ENCODE measurements around the gene SLC4A7.

Gene SLC4A7

DNA sequence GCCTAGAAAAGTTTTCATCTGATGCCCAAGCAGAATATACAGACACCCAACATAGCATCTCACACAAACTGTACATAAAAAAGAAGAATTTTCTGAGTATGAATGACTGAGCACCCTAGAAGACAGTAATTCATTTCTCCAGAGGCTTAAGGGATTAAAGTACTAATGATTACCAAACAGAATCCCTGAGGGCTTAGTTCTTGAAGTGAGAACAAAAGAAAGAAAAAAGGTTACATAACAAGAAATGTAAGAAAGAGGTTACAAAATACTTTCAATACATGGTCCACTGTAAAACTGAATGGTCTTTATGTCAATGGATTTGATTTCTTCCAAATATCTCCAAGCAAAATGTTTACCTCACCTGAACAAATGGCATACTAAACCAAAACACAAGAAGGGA is 105.9 kb downstream of the SLC4A7 start:
- Histone ChIP-seq H3K23ac (ENCODE audit: low read length) (no peak overlapping the region), H4K5ac (ENCODE audit: low read length) (no peak overlapping the region), H3K4ac (ENCODE audit: low read depth, low read length) (no peak overlapping the region), H3K36me3 (ENCODE audit: control insufficient read depth, insufficient read depth, low read length) (no peaks in the 10 kb centered on the region), H3K27me3 (ENCODE audit: insufficient read depth, low read length, poor library complexity) (no peaks in the 10 kb centered on the region), H3K79me1 (ENCODE audit: low read length) (no peaks in the 10 kb centered on the region), H3K27ac (ENCODE audit: low read depth, low read length) (no peak overlapping the region), H3K4me3 (ENCODE audit: low read length) (no peak overlapping the region), H3K4me1 (ENCODE audit: control insufficient read depth, low read depth, low read length) (no peaks in the 10 kb centered on the region), H2BK120ac (ENCODE audit: low read depth, low read length) (no peak overlapping the region), H3K4me2 (ENCODE audit: low read length) (no peak overlapping the region), H4K8ac (ENCODE audit: low read depth, low read length) (no peak overlapping the region), H2AK5ac (ENCODE audit: low read length) (no peak overlapping the region), H3K56ac (ENCODE audit: low read length) (no peak overlapping the region), H3K79me2 (ENCODE audit: control insufficient read depth, insufficient read depth, low read length) (no peaks in the 10 kb centered on the region), H2BK5ac (ENCODE audit: low read length) (no peak overlapping the region), H2BK15ac (replicated peaks; ENCODE audit: low read depth) (no peak overlapping the region), H3K18ac (ENCODE audit: low read length) (no peak overlapping the region), H3K9ac (ENCODE audit: low read length) (no peak overlapping the region)
- DNase-seq, result no peak

- H4K5ac ChIP-seq (ENCODE audit: low read length), result no peak overlapping the region
- H3K79me2 ChIP-seq (ENCODE audit: control insufficient read depth, insufficient read depth, low read length), result no peaks in the 10 kb centered on the region
- no peak overlapping the region for H2BK5ac ChIP-seq (ENCODE audit: low read length)
- no peak overlapping the region for H3K18ac ChIP-seq (ENCODE audit: low read length)
- H3K36me3 ChIP-seq (ENCODE audit: control insufficient read depth, insufficient read depth, low read length), result no peaks in the 10 kb centered on the region
- no peak overlapping the region for H3K56ac ChIP-seq (ENCODE audit: low read length)
- no peak overlapping the region for H3K9ac ChIP-seq (ENCODE audit: low read length)
- H2AK5ac ChIP-seq (ENCODE audit: low read length), result no peak overlapping the region
- H3K4me3 ChIP-seq (ENCODE audit: low read length), result no peak overlapping the region
- no peak overlapping the region for H2BK15ac ChIP-seq (replicated peaks; ENCODE audit: low read depth)
- no peak for DNase-seq
- no peak overlapping the region for H3K23ac ChIP-seq (ENCODE audit: low read length)
- H3K79me1 ChIP-seq (ENCODE audit: low read length), result no peaks in the 10 kb centered on the region
- H3K4me2 ChIP-seq (ENCODE audit: low read length), result no peak overlapping the region
- no CpG with 5 or more reads among the region's 6 CpGs for WGBS (ENCODE audit: extremely low coverage, insufficient coverage, low lambda C conversion rate)
- no peak overlapping the region for H2BK120ac ChIP-seq (ENCODE audit: low read depth, low read length)
- no peak overlapping the region for H3K4ac ChIP-seq (ENCODE audit: low read depth, low read length)
- H4K8ac ChIP-seq (ENCODE audit: low read depth, low read length), result no peak overlapping the region
- H3K27ac ChIP-seq (ENCODE audit: low read depth, low read length), result no peak overlapping the region
- no peaks in the 10 kb centered on the region for H3K4me1 ChIP-seq (ENCODE audit: control insufficient read depth, low read depth, low read length)
- no peaks in the 10 kb centered on the region for H3K27me3 ChIP-seq (ENCODE audit: insufficient read depth, low read length, poor library complexity)
Observed at GRCh38 chr3:27376109-27376772, 107.9 kb downstream of the SLC4A7 start.

GRCh38 chr3:27368831-27369607 is 115.2 kb downstream of the SLC4A7 start, which contains the start of gene NEK10:
Gene NEK10, minus strand, starts transcription at chr3:27369383. Its CDS starts 16,501 bp downstream, at chr3:27352882.
- H3K18ac ChIP-seq (ENCODE audit: low read length), result no peak within 1 kb of the TSS
- H3K79me2 ChIP-seq (ENCODE audit: control insufficient read depth, insufficient read depth, low read length), result no peaks in the 10 kb centered on the region
- H3K4me1 ChIP-seq (ENCODE audit: control insufficient read depth, low read depth, low read length), result no peaks in the 10 kb centered on the region
- no peak within 1 kb of the TSS for H3K4ac ChIP-seq (ENCODE audit: low read depth, low read length)
- no peak within 1 kb of the TSS for H2BK5ac ChIP-seq (ENCODE audit: low read length)
- WGBS (ENCODE audit: extremely low coverage, insufficient coverage, low lambda C conversion rate), result no CpG with 5 or more reads among the region's 48 CpGs
- H3K27ac ChIP-seq (ENCODE audit: low read depth, low read length), result no peak within 1 kb of the TSS
- peak within 1 kb of the TSS; percentile 65 for H3K9ac ChIP-seq (ENCODE audit: low read length)
- H3K56ac ChIP-seq (ENCODE audit: low read length), result peak within 1 kb of the TSS; percentile 81
- no peaks in the 10 kb centered on the region for H3K79me1 ChIP-seq (ENCODE audit: low read length)
- H4K8ac ChIP-seq (ENCODE audit: low read depth, low read length), result no peak within 1 kb of the TSS
- peak within 1 kb of the TSS; percentile 77 for H3K4me3 ChIP-seq (ENCODE audit: low read length)
- H4K5ac ChIP-seq (ENCODE audit: low read length), result no peak within 1 kb of the TSS
- DNase-seq, result peak; percentile 97
- H3K36me3 ChIP-seq (ENCODE audit: control insufficient read depth, insufficient read depth, low read length), result no peaks in the 10 kb centered on the region
- no peak within 1 kb of the TSS for H3K23ac ChIP-seq (ENCODE audit: low read length)
- H2BK15ac ChIP-seq (replicated peaks; ENCODE audit: low read depth), result no peak within 1 kb of the TSS
- H2AK5ac ChIP-seq (ENCODE audit: low read length), result no peak within 1 kb of the TSS
- peak within 1 kb of the TSS; percentile 98 for H3K4me2 ChIP-seq (ENCODE audit: low read length)
- no peaks in the 10 kb centered on the region for H3K27me3 ChIP-seq (ENCODE audit: insufficient read depth, low read length, poor library complexity)
- no peak within 1 kb of the TSS for H2BK120ac ChIP-seq (ENCODE audit: low read depth, low read length)

DNA sequence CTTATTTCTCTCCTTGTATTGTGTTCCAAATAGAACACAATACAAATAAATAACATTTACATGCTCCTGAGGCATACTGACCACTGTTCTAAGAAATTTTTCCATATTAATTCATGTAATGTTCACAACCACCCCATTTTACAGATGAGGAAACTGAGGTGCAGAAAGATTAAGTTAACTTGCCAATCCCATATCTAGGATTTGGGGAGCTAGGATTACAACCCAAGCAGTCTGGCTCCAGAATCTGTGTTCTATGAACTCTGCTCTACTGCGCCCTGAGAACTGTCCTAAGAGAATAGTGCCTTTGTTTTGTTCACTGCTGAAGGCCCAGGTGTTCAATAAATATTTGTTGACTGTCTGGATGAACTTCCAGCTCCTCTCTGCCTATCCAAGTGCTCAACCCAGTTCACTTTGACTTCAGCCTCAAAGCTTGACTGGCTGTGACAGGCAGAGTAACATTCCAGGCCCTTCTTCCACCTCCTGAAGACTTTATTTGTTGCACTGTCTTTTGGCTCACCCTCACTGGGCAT is 118.1 kb downstream of the SLC4A7 start:
- Histone ChIP-seq H3K4me2 (ENCODE audit: low read length) (no peak overlapping the region), H3K79me2 (ENCODE audit: control insufficient read depth, insufficient read depth, low read length) (no peaks in the 10 kb centered on the region), H3K4ac (ENCODE audit: low read depth, low read length) (no peak overlapping the region), H3K4me3 (ENCODE audit: low read length) (no peak overlapping the region), H3K27ac (ENCODE audit: low read depth, low read length) (no peak overlapping the region), H3K79me1 (ENCODE audit: low read length) (no peaks in the 10 kb centered on the region), H3K23ac (ENCODE audit: low read length) (no peak overlapping the region), H2BK5ac (ENCODE audit: low read length) (no peak overlapping the region), H3K27me3 (ENCODE audit: insufficient read depth, low read length, poor library complexity) (no peaks in the 10 kb centered on the region), H2BK120ac (ENCODE audit: low read depth, low read length) (no peak overlapping the region), H3K9ac (ENCODE audit: low read length) (no peak overlapping the region), H3K36me3 (ENCODE audit: control insufficient read depth, insufficient read depth, low read length) (no peaks in the 10 kb centered on the region), H4K5ac (ENCODE audit: low read length) (no peak overlapping the region), H3K4me1 (ENCODE audit: control insufficient read depth, low read depth, low read length) (no peaks in the 10 kb centered on the region), H4K8ac (ENCODE audit: low read depth, low read length) (no peak overlapping the region), H2BK15ac (replicated peaks; ENCODE audit: low read depth) (no peak overlapping the region), H2AK5ac (ENCODE audit: low read length) (no peak overlapping the region), H3K56ac (ENCODE audit: low read length) (no peak overlapping the region), H3K18ac (ENCODE audit: low read length) (no peak overlapping the region)
- WGBS (ENCODE audit: extremely low coverage, insufficient coverage, low lambda C conversion rate), result no CpG with 5 or more reads among the region's 1 CpG
- DNase-seq, result no peak

- Histone ChIP-seq H3K9ac (ENCODE audit: low read length) (no peak overlapping the region), H4K8ac (ENCODE audit: low read depth, low read length) (no peak overlapping the region), H4K5ac (ENCODE audit: low read length) (no peak overlapping the region), H3K56ac (ENCODE audit: low read length) (no peak overlapping the region), H2BK5ac (ENCODE audit: low read length) (no peak overlapping the region), H3K23ac (ENCODE audit: low read length) (no peak overlapping the region), H3K36me3 (ENCODE audit: control insufficient read depth, insufficient read depth, low read length) (no peaks in the 10 kb centered on the region), H3K4me3 (ENCODE audit: low read length) (no peak overlapping the region), H3K79me2 (ENCODE audit: control insufficient read depth, insufficient read depth, low read length) (no peaks in the 10 kb centered on the region), H2AK5ac (ENCODE audit: low read length) (no peak overlapping the region), H3K79me1 (ENCODE audit: low read length) (no peaks in the 10 kb centered on the region), H3K27ac (ENCODE audit: low read depth, low read length) (no peak overlapping the region), H2BK15ac (replicated peaks; ENCODE audit: low read depth) (no peak overlapping the region), H3K27me3 (ENCODE audit: insufficient read depth, low read length, poor library complexity) (no peaks in the 10 kb centered on the region), H2BK120ac (ENCODE audit: low read depth, low read length) (no peak overlapping the region), H3K4me1 (ENCODE audit: control insufficient read depth, low read depth, low read length) (no peaks in the 10 kb centered on the region), H3K18ac (ENCODE audit: low read length) (no peak overlapping the region), H3K4ac (ENCODE audit: low read depth, low read length) (no peak overlapping the region), H3K4me2 (ENCODE audit: low read length) (no peak overlapping the region)
- DNase-seq, result no peak
- WGBS (ENCODE audit: extremely low coverage, insufficient coverage, low lambda C conversion rate), result no CpG with 5 or more reads among the region's 7 CpGs
Observed at GRCh38 chr3:27360113-27361078, 123.8 kb downstream of the SLC4A7 start.

Data from mesendoderm (in vitro differentiated cells).